GM23248 (cell line): ENCODE data around the gene PEX14.

ENCODE experiments used
- EZH2 ChIP-seq: fragments of 200-600 bp; sonication (generic); IDR thresholded peaks from 2 replicates; pipeline ENCODE4 v1.6.1; 2018; ENCODE audit warnings: antibody characterized with exemption, mild to moderate bottlenecking; ENCODE audit not compliant: insufficient read depth, poor library complexity, severe bottlenecking
- EZH2phosphoT487 ChIP-seq: fragments of 200-600 bp; sonication (generic); IDR thresholded peaks from 2 replicates; pipeline ENCODE4 v1.6.1; 2018; ENCODE audit warnings: antibody characterized with exemption, moderate library complexity, mild to moderate bottlenecking, low read depth; ENCODE audit not compliant: insufficient read depth

DNA sequence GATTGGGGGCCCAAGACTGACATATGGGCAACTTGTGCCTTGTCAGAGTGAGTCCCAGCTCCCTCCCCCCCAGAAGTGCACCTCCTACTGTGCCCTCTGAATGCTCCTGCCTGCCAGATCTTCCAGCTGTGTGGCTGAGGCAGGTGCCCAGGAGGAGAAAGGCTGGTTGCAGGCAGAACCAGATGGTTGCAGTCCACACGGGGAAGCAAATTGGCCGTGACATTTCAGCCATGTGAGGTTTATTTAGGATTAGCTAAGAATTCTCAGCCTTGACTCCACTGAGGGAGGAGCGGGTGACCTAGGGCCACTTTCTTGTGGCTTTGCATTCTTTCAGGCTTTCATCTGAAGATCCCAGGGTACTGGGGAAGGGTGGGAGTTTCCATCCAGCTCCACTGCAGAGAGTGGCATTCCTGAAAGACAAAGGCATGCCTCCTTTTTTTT is 33.8 kb downstream of the PEX14 start:
- TF ChIP-seq EZH2 (no peak), EZH2phosphoT487 (no peak)
